B cell (primary cell): ENCODE results near the gene BCL7C.

Experiments
- CTCF ChIP-seq: fragments of 200-600 bp; IDR thresholded peaks from one replicate; pipeline ENCODE4 v1.8.0; 2022; ENCODE audit warnings: antibody characterized with exemption, mild to moderate bottlenecking
- EZH2 ChIP-seq: IDR thresholded peaks from 2 replicates; pipeline ENCODE4 v1.6.1; 2012; ENCODE audit warnings: borderline replicate concordance, low read depth, mild to moderate bottlenecking, moderate library complexity, low read length; ENCODE audit not compliant: insufficient read depth, poor library complexity, severe bottlenecking

GRCh38 chr16:30941600-30942425, 47.9 kb upstream of the BCL7C start:
- peak; percentile 88 for TF ChIP-seq CTCF
- TF ChIP-seq EZH2 = no peak
